Loucy (cell line): ENCODE results near the gene ZNF470.

Experiments used
- H2AFZ ChIP-seq: fragments of 200-600 bp; sonication (generic); 2 replicates; pipeline ENCODE4 v1.6.0; 2016; ENCODE audit warnings: antibody characterized with exemption, mild to moderate bottlenecking, low read length, moderate library complexity
- H3F3A ChIP-seq: fragments of 200-600 bp; 2 replicates; pipeline ENCODE4 v1.6.0; 2016; ENCODE audit warnings: antibody characterized with exemption, low read depth, mild to moderate bottlenecking
- H3K27me3 ChIP-seq: fragments of 200-600 bp; sonication (generic); 2 replicates; pipeline ENCODE4 v1.6.1; 2014; ENCODE audit warnings: low read length, mild to moderate bottlenecking; ENCODE audit not compliant: insufficient read depth, poor library complexity, severe bottlenecking
- H3K36me3 ChIP-seq: fragments of 200-600 bp; sonication (generic); 2 replicates; pipeline ENCODE4 v1.6.1; 2016; ENCODE audit warnings: low read length; ENCODE audit not compliant: insufficient read depth
- H3K4me1 ChIP-seq: fragments of 200-600 bp; sonication (generic); 2 replicates; pipeline ENCODE4 v1.5.1; 2014; ENCODE audit warnings: low read length, mild to moderate bottlenecking; ENCODE audit not compliant: insufficient read depth, poor library complexity, severe bottlenecking
- H3K4me2 ChIP-seq: fragments of 200-600 bp; sonication (generic); 2 replicates; pipeline ENCODE4 v1.6.0; 2014; ENCODE audit warnings: antibody characterized with exemption, low read length, low read depth, mild to moderate bottlenecking; ENCODE audit not compliant: poor library complexity, severe bottlenecking
- H3K4me3 ChIP-seq: fragments of 200-600 bp; sonication (generic); 2 replicates; pipeline ENCODE4 v1.5.1; 2014; ENCODE audit warnings: low read length, mild to moderate bottlenecking, mixed read lengths; ENCODE audit not compliant: poor library complexity, severe bottlenecking
- H3K79me2 ChIP-seq: fragments of 200-600 bp; sonication (generic); 2 replicates; pipeline ENCODE4 v1.6.1; 2014; ENCODE audit warnings: low read length; ENCODE audit not compliant: insufficient read depth
- H3K9ac ChIP-seq: fragments of 200-600 bp; sonication (generic); 2 replicates; pipeline ENCODE4 v1.6.0; 2014; ENCODE audit warnings: mild to moderate bottlenecking, low read depth, low read length, moderate library complexity; ENCODE audit not compliant: poor library complexity, severe bottlenecking
- H3K9me2 ChIP-seq: fragments of 200-600 bp; sonication (generic); replicated peaks from 2 replicates; pipeline ENCODE4 v1.6.1; 2016; ENCODE audit warnings: low read depth, low read length, mixed read lengths
- H3K9me3 ChIP-seq: fragments of 200-600 bp; sonication (generic); 2 replicates; pipeline ENCODE4 v1.6.1; 2014; ENCODE audit warnings: mild to moderate bottlenecking, antibody characterized with exemption, low read length, low read depth; ENCODE audit not compliant: insufficient read depth
- H4K20me1 ChIP-seq: fragments of 200-600 bp; sonication (generic); 2 replicates; pipeline ENCODE4 v1.6.0; 2014; ENCODE audit warnings: antibody characterized with exemption, low read length, mild to moderate bottlenecking; ENCODE audit not compliant: insufficient read depth, poor library complexity, severe bottlenecking
- CTCF ChIP-seq: fragments of 200-600 bp; sonication (generic); conservative IDR thresholded peaks from 2 replicates; pipeline ENCODE4 v1.5.1; 2014; ENCODE audit warnings: mild to moderate bottlenecking, antibody characterized with exemption, low read length
- EZH2phosphoT487 ChIP-seq: fragments of 200-600 bp; IDR thresholded peaks from 2 replicates; pipeline ENCODE4 v1.6.1; 2018; ENCODE audit warnings: antibody characterized with exemption, mild to moderate bottlenecking, moderate library complexity, borderline replicate concordance

Gene ZNF470

GRCh38 chr19:56595548-56595899, 28.3 kb downstream of the ZNF470 start:
- no peaks in the 10 kb centered on the region for H3K36me3 ChIP-seq
- H3K4me2 ChIP-seq: peak overlapping the region; percentile 78
- H3K9ac ChIP-seq: peak overlapping the region; percentile 91
- no peaks in the 10 kb centered on the region for H3K9me3 ChIP-seq
- TF ChIP-seq EZH2phosphoT487 (no peak), CTCF (no peak)
- no peaks in the 10 kb centered on the region for H3F3A ChIP-seq
- peaks cover 44% of the 10 kb centered on the region for H3K79me2 ChIP-seq
- H4K20me1 ChIP-seq: peaks cover 6% of the 10 kb centered on the region
- H3K4me3 ChIP-seq: peak overlapping the region; percentile 97
- peak overlapping the region; percentile 99 for H2AFZ ChIP-seq
- no peaks in the 10 kb centered on the region for H3K27me3 ChIP-seq
- H3K9me2 ChIP-seq: no peaks in the 10 kb centered on the region
- peaks cover 27% of the 10 kb centered on the region for H3K4me1 ChIP-seq

- Histone ChIP-seq H3K4me1 (peaks cover 27% of the 10 kb centered on the region), H3K36me3 (no peaks in the 10 kb centered on the region), H3K79me2 (peaks cover 54% of the 10 kb centered on the region), H3K27me3 (no peaks in the 10 kb centered on the region), H4K20me1 (peaks cover 9% of the 10 kb centered on the region), H3K9ac (peak overlapping the region; percentile 91), H3K4me2 (peak overlapping the region; percentile 78), H3F3A (no peaks in the 10 kb centered on the region), H3K9me2 (no peaks in the 10 kb centered on the region), H3K9me3 (no peaks in the 10 kb centered on the region), H3K4me3 (peak overlapping the region; percentile 97), H2AFZ (no peak overlapping the region)
- no peak for TF ChIP-seq CTCF
- TF ChIP-seq EZH2phosphoT487: no peak
Observed at GRCh38 chr19:56596676-56597075, 29.4 kb downstream of the ZNF470 start.

GRCh38 chr19:56597696-56598095, 30.4 kb downstream of the ZNF470 start:
- no peaks in the 10 kb centered on the region for H3K27me3 ChIP-seq
- H3K9me3 ChIP-seq: no peaks in the 10 kb centered on the region
- H3K9me2 ChIP-seq: no peaks in the 10 kb centered on the region
- TF ChIP-seq CTCF (no peak), EZH2phosphoT487 (no peak)
- peak overlapping the region; percentile 78 for H3K4me2 ChIP-seq
- no peaks in the 10 kb centered on the region for H3K36me3 ChIP-seq
- H3K79me2 ChIP-seq: peaks cover 54% of the 10 kb centered on the region
- no peak overlapping the region for H3K9ac ChIP-seq
- H4K20me1 ChIP-seq: peaks cover 9% of the 10 kb centered on the region
- H2AFZ ChIP-seq: no peak overlapping the region
- peaks cover 27% of the 10 kb centered on the region for H3K4me1 ChIP-seq
- H3K4me3 ChIP-seq: no peak overlapping the region
- H3F3A ChIP-seq: no peaks in the 10 kb centered on the region
